Right lung (tissue), 5 donors: ENCODE results near the gene CD101. TPM values are rescaled to one million over a fixed set of nuclear protein-coding genes. Genes with fewer than 3 reads are reported as not detected.

Experiments
- DNase-seq, 2 donors: peaks; one replicate each; pipeline ENCODE4 v3.0.0-alpha.2; 2013
- polyA plus RNA-seq, 5 donors: library from polyadenylated mRNA; unstranded; fragments of 120-200 nt; gene quantifications; one replicate each; pipeline versions ENCODE4 v1.2.1 to v1.2.3, GENCODE V29; 2013; ENCODE audit warnings: inconsistent platforms in 1 of 5, low replicate concordance in 1 of 5; ENCODE audit not compliant: insufficient read length in 5 of 5, insufficient read depth in 1 of 5

CD101 gene
- polyA plus RNA-seq, 5 donors = 1.3 to 2.8 (median 1.7) TPM

DNA sequence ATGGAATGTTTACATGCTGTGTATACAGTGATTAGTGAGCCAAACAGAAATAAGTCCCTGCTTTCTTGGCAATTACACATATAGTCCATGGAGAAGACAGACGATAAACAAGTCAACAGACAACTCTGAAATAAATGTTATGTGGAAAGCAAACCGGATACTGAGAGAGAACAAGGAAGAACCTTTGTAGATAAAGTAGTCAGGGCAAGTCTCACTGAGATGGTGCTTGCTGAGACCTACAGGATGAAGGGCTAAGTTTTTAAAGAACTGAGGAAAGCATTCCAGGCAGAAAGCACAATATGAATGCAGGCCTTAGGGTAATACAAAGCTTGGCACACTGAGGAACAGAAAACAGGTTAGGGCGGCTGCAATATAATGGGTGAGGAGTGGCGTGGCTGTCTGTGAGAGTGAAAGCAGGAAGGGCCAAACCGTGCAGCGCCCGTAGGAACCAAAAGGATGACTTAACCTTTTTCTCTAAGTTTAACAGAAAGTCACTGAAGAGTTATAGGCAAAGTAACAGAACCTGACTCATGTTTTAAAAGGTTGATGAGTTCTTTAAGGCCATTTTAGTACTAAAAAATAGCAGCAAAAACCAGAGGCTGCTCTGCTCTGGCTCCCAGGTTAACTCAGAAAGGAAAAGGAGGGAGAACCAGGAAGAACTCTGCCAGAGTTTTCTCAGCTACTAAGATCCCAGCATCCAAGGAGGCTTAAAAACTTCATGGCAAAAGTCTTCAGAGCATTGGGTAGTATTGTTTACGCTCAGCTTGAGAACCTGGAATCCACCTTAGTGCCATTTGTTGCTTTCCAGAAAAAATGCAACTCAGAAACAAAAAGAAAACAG is 49.9 kb downstream of the CD101 start:
- DNase-seq = no peak

DNA sequence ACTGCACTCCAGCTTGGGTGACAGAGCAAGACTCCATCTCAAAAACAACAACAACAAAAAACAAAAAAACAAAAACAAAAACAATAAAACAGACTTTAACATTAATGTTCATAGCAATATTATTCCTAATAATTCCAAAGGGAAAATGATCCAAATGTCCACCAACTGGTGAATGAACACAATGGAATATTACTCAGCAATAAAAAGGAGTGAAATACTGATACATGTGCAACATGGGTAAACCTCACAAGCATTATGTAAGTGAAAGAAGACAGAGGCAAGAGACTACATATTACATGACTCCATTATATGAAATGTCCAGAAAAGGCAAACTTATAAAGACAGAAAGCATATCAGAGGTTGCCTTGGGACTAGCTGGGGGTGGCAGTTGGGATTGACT is 52.5 kb downstream of the CD101 start:
- no peak for DNase-seq

DNA sequence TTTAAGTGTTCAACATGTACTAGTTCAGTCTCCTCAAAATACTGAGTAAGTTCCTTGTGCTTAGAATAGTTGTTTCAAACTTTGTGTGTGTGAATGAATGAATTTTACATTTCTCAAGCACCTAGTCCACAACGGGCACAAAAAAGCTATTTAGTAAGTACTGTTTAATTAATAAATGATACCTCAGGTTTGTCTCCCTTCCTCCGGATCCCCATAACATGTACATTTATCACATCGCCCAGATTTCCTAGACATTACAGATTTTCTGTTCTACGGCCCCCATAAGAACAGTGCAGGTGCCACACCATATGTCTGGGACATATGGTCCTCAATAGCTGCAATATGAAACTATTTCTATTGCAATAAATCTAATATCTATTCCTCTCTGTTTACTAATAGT is 57.2 kb downstream of the CD101 start:
- no peak for DNase-seq

DNA sequence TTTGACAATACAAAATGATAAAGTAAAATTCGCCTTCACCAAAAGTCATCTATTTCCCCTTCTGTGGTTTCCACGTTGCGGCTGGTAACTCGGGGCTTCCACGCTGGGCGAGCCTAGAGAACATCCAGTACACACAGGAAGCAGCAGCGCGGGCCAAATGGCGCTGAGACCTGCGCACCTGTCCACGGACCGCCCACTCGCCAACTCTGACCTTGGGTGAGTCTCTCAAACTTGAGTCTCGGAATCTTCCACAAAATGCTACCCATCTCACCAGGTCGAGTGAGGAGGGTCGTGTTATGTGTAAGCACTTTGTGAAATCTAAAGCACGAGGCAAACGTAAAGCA is 57.7 kb downstream of the CD101 start:
- no peak for DNase-seq

DNA sequence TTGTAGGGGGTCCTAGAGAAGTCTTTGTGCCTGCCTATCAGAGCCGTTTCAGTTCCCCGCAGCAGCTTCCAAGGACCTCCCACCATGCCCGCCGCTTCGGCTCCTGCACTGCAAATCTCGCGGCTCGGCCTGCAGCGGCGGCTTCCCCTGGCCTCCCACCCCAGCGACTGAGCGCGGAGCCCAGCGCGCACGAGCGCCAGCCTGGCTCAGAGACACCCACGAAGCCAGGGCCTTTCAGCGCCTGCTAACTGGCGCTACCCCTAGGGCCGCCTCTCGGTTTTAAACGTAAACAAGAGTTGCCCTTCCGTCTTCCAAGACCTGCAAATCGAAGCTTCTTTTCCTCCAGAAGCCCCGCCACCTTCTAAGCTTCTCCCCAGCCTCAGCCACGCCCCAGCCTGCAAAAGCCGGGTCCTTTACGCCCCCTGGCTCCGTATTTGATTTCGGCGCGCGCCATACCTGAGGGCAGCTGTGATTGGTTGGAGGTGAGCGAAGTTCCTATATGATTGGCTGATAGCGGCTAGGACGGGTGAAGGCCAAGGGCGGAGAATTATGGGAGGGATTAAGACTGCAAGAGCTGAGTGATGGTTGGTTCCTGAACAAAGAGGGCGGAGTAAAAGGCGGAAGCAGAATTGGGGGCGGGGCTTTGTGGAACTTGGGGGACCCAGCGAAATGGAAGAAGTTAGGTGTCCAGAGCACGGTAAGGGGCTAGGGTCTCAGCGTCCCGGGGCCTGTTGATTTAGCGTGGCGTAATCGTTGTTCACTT is 58.3 kb downstream of the CD101 start, which contains the start of gene TTF2:
Gene TTF2 (plus strand): TSS at position 649 of the 763 bp plus-strand sequence. CDS start 21 bp downstream, at position 670.
- peak; percentile 93 to 97 for DNase-seq

DNA sequence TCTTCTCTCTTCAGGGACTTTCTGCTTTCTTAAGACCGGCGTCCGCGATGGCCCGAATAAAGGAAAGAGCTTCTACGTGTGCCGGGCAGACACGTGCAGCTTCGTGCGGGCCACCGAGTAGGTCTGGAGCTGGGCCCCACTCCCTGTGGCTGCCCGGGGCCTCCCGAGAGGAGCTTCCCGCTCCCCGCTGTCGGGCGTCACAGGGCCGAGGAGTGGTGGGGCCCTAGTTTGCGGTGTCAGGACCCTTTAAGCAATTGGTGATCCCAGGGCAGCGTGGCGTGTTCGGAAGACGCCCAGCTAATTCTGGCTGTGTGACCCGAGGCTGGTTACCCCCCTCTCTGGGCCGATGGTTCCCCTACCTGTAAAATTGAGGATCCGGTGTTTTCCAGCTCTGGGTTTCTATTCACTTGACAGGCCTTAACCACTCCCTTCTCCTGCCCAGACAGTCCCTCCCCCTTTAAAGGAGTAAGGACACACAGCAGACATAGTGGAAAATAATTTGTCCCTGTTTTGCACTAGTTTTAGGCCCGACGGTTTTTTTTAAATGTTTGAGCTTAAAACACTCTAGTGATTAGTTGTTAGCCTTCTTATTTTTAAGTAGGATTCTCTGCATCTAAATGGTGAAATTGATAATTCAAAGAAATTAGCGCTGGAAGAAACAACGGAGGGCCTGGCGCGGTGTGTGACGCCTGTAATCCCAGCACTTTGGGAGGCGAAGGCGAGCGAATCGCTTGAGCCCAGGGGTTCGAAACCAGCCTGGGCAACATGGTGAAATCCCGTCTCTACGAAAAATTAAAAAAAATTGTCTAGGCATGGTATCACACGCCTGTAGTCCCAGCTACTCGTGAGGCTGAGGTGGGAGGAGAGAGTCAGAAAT is 59.1 kb downstream of the CD101 start:
- DNase-seq = peak in 1 of 2 donors; percentile 23

DNA sequence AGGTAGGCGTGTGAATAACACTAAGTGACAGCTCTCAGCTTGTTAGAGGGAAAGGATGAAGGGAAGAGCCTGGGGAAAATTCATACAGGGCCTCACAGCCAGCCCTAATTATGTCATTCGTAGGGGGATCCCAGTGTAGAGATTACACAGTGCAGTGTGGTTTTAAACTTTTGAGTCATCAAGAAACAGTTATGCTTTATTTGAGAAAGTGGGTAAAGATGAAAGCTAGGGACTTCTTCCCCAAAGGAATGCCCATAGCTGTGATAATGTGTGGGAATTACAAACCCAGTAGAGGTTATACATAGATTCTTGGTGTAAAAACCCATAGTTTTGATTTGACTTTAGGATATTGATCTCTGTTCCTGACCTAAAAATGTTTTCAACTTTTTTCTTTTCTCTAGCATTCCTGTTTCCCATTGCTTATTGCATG is 60.4 kb downstream of the CD101 start:
- DNase-seq = no peak

DNA sequence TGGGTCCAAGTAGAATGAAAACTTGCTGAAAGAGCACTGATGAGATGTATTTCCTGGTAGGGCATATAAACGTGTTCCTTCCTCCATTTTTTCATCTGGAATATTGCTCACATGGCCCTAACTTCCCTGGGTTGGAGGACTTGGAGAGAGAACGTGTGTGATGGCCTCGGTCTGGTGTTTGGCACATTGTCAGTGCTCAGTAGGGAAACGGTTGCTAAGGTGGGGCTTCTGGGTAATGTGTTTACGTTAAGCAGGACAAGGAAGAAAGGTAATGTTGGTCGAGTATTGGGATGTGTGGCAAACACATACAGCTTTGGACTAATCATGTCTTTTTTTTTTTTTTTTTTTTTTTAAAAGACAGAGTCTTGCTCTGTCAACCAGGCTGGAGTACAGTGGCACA is 64.8 kb downstream of the CD101 start:
- DNase-seq = no peak

DNA sequence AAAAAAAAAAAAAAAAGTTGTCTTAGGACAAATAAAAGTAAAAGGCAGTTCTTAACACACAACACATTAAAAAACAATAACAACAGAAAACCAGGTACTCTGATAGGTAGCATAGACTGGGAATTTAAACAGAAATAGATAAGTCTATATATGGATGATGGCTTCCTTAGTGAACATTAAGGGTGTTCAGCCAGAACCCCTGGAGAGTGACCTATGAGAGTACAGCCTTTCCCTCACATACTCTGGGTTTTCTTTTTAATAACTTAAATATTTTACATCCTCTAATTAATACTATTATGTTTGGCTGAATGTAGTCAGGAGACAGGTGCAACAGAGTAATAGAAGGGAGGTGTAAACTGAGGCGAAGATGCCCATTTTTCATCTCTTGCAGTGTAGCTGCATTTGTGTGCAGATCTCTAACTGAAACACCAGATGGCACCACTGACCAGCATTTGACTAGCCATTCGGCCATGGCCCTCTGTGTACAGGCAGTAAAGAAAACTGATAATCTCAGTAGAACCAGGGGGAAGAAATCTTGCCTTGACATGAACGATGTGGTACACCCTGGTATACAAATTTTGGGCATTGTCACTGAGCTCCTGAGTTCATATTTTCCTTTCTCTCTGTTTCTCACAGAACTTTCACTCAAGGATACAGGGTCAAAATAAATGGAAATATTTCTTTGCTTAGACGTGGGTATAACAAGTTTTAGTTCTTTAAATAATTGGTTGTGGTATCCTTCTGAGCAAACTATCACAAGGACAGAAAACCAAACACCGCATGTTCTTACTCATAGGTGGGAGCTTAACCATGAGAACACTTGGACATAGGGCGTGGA is 66.2 kb downstream of the CD101 start:
- DNase-seq = peak in 1 of 2 donors; percentile 47

DNA sequence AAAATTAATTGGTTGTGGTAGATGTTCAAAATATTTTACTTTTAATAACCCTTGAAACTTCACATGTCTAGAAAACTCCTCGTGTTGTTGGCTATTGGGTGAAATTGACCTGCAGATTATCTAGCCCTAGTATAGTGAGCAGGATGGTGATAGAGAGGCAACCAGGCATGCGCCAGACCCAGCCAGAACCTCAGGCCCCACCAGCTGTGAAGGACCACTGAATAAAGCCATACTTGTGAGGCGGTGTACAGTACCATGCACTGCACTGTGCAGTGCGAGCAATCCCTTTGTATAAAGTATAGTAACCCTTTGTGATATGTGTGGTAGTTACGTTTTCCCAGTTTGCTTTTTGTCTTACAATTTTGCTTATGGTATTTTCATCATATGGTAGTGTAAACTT is 67.0 kb downstream of the CD101 start:
- DNase-seq = no peak

DNA sequence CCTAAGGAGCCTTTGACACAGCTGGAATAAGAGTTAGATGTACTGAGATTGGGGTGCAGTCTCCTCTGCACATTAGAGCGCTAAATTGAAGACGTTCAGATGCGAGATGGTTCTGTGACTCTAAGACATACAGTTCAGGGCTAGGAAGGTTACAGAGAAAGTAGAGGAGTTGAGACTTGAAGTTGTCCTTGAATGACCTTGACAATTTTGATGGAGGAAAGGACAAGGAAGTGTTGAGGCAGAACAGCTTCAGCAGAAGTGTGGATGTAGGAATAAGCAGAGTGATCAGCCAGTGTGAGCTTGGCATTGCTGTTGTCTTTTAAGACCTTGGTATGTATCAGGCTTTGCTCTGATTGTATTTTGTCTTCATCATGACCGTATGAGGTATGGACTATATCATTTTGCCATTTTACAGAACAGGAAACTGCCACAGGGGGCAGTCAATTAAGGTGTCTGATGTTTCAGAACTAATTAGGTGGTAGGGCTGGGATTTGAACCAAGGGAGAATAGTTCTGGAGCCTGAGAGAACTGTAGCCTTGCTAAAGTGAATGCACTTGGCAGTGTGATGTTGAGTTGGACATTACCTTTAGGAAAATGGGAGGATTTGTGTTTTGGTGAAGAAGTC is 67.8 kb downstream of the CD101 start:
- DNase-seq = no peak

DNA sequence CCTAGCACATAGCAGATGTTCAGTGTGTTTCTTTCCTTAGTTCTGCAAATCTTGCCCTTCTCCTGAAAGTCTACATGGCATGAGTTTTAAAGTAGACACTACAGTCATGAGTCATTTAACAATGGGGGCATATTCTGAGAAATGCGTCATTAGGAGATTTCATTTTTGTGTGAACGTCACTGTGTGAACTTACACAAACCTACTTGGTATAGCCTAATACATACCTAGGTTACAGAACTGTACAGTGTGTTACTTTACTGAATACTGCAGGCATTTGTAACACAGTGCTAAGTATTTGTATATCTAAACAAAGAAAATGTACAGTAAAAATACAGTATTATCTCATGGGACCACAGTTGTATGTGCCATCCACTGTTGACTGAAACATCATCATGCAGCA is 68.6 kb downstream of the CD101 start:
- DNase-seq = no peak

DNA sequence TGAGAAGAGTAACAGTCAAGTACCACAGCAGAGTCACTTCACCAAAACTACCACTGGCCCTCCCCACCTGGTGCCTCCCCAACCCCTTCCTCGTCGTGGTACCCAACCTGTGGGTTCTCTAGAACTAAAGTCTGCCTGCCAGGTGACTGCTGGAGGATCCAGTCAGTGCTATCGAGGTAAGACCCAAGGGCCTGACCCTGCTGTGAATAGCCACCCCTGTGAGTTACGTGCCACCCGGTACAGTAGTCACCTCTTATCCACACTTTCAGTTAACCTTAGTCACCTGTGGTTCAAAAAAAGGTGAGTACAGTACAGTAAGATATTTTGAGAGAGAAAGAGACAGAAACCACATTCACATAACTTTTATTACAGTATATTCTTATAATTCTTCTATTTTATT is 75.1 kb downstream of the CD101 start:
- DNase-seq = no peak

DNA sequence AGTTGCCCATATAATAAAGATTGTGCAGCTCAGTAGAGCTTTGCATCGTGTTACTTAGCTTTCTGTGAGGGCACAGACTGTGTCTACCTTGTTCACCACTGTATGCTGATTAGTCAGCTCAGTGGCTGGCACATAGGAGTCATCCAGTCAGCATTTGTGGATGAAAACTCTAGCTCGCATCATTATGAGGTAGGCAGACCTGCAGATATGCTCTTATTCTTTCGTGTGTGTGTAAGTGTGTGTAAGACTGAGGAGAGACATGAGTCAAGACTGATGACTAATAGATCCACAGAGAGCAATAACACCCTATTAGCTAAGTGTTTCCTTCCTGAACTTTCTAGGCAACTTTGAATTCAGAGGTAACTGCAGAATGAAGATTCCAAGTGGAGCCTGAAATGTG is 75.7 kb downstream of the CD101 start:
- no peak for DNase-seq

DNA sequence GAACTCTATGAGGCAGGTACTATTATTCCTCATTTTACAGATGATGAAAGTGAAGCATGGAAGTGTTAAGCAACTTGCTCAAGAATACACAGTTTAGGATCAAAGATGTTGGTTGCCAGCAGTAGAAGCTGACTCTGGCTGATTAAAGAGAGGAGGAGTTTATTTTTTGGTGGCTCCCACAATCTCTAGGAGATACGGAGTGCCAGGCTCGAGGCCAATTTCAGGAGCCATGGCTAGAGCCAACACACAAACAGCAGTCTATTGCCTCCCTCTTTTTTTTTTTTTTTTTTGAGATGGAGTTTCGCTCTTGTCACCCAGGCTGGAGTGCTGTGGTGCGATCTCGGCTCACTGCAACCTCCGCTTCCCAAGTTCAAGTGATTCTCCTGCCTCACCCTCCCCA is 78.2 kb downstream of the CD101 start:
- no peak for DNase-seq

DNA sequence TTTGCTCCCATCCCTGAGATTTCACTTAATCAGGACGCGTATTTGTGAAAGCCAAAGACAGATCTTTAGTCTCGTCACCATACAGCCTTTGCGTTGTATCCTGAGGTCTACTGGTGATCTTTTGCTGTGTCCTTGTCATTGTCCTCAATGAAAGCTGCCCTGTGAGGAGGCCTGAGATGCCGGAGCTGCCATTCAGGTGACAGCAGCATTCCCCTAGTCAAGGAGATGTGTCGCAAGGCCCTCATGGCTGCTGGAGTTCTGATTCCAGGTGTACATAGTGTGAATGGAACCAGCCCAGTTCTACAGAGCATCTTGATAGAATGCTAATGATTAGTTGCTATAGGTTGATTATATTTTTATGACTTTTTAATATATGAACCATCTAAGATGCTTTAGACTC is 82.7 kb downstream of the CD101 start:
- no peak for DNase-seq
